Hematopoietic multipotent progenitor cell treated with erythropoietin and hydrocortisone succinate and interleukin-3 and kit ligand, for 15 days (in vitro differentiated cells): ENCODE results near the gene ARL6IP4.

Experiments
- DNase-seq: peaks from one replicate; pipeline ENCODE4 v3.0.0-alpha.2; 2015; ENCODE audit warnings: low spot score

ARL6IP4 gene

DNA sequence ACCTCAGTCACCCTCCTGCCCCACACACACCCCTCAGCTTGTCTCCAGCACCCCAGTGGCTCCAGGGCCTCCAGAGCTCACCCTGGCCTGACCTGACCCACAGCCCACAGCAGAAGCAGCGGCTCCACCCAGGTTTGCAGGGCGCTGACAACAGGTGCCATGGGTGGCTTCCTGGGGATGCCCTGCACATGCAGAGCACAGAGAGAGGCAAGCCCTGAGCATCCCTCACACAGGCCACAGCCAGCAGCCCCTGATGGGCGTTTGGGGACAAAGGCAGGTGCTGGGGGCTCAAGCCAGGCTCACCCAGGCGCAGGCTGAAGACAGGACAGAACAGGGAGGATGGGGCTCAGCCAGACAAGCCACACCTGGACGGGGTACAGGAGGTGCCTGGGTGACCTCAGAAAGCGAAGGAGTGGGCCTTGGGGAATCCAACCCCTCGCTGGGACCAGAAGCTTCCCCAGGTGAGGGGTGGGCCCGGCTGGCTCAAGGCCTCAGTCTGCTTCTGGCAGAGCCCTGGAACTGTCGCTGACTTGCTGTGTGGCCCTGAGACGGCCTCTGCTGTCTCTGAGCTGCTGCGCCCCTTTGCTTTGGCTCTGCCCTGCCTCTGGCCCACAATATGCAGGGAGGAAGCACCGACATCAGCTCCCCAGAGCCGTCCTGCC is 10.6 kb downstream of the ARL6IP4 start:
- DNase-seq, result no peak

DNA sequence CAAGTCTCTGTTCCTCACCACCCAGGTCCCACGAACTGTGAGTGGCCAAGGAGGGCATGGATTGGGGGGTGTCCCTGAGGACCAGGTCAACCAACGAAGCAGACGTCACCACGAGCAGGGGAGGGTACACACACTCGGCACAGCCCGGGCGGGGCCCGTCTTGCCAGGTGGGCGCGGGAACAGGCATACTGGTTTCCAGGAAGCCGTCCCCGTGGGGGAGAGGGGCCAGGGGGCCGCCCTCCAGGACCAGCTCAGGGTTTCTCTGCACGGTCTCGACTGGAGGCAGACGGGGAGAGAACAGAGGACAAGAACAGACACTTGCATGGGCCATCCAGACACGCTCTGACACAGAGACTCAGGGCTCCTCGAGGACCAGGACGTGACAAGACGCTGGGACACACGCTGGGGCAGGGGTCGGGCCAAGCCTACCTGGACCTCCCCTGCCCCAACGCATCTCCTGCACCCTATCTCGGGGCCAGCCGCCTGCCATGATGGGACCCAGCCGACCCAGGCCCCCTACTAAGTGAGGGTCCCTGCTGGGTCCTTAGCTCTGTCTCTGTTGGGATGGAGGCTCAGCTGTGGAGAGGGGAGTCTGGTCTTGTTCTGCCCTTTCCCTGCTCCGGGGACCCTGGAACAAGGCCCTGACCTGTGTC is 11.3 kb downstream of the ARL6IP4 start:
- DNase-seq, result no peak

DNA sequence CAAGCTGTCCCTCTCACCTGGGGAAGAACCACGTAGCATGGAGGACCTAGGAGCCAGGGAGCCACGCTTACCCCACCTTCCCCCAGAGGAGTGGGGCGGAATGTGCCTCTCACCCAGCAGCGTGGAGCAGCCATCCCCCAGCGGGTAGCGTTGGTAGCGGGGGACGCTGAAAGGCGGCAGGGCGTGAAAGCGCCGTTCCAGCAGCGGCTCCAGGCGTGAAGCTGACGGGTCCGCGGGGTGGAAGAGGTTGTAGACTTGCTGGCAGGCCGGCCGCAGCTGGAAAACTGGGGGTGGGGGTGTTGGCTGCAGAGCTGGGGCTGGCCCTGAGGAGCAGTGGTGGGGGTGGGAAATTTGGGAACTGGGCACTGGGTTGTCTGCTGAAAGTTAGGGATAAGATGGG is 11.9 kb downstream of the ARL6IP4 start:
- DNase-seq, result no peak

DNA sequence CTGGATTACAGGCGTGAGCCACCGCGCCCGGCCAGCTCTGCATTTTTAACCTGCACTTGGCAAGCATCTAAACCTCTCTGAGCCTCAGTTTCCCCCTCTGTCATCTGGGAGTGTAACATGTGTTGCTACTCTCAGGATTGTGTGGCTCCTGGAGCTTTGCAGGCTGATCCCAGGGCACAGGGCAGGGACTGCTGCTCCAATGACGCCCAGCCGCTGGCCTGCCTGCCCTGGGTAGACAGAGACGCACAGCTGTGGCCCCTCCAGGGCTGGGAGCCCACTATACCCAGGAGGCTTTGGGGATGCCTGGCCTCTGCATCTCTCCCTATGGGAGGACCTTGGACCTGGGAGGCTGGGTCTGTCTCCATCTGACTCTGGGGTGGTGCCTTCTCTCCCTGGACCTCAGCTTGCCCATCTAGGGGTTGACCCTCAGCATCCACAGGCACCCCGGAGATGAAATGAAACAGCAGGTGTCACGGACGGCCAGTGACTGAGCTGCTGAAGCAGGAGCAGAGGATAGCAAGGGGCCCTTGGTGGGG is 13.7 kb downstream of the ARL6IP4 start:
- DNase-seq, result no peak

DNA sequence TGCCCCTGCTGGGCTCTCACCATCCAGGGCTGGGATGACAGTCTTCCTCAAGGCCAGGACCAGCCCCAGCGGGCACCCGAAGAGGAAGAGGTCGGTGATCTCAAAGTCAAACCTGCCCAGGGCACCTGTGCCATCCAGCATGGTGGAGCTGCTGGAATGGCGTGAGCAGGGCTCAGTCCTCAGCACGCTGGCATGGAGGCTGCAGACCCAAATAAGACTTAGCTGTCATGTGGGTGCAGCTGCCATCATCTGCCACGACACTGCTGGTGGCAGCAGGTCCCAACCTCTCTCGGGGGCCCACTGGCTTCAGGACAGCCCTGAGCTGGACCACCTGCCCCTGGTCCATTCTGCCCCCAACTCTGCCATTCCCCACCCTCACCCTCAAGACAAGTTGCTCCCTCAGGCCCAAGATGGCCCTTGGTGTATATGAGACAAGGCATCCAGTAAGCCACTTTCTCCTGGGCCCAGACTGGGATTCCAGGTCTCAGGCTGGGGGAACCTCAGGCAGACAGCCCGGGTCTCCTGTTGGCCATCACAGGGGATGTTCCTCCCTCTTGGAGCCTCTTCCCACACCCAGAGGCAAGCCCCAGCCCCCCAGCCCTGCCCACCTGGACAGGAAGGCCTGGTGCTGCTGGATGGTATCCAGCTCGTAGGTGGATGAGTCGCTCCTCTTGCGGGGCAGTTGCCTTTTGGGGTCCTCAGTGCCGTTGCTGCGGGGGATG is 14.5 kb downstream of the ARL6IP4 start:
- no peak for DNase-seq

DNA sequence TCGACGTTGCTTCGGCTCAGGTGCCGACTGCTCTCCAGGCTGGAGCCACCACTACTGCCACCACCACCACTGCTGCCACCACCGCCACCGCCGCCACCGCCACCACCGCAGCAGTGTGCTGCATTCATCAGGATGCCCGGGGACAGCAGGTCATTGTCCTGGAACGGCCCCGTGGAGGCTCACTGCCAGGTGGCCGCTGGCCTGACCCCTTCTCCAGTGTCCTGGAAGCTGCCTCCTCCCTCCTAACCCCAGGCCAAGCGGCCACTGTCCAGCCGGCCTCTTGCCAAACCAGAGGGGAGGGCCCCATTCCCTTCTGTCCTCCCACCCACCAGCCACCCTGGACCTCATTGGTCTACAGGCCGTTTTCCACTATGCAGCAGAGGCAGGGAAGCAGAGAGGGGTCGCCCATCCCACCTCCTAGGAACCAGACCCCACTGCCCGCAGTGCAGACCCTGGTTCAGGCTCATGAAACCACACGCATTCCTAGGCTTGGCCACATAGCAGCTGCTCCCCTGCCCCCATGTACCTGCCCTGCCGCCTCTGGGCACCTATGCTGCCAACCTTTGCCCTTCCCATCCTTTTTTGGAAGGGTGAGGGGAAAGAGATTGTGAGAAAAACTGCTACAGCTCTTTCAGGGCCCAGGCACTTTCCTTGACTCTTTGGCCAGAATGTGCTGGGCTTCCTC is 15.2 kb downstream of the ARL6IP4 start:
- no peak for DNase-seq

DNA sequence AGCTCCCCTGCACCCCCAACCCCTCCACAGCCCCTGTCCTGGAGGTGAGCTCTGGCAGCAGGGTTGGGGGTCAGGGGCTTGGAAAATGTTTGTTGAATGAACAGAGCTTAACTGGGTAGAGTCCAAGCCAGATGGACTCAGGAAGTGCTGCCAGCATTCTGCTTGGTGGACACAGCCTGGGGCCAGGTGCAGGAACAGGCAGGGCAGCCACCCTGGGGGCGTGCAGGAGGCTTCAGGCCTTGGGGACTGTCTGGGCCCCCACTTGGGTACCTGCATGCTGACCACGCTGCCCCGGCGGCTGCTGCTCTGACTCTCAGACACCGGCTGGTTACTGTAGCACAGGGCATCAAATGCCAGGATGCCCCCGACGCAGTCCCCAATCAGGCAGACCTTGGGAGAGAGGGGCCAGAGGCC is 15.7 kb downstream of the ARL6IP4 start:
- DNase-seq, result no peak

DNA sequence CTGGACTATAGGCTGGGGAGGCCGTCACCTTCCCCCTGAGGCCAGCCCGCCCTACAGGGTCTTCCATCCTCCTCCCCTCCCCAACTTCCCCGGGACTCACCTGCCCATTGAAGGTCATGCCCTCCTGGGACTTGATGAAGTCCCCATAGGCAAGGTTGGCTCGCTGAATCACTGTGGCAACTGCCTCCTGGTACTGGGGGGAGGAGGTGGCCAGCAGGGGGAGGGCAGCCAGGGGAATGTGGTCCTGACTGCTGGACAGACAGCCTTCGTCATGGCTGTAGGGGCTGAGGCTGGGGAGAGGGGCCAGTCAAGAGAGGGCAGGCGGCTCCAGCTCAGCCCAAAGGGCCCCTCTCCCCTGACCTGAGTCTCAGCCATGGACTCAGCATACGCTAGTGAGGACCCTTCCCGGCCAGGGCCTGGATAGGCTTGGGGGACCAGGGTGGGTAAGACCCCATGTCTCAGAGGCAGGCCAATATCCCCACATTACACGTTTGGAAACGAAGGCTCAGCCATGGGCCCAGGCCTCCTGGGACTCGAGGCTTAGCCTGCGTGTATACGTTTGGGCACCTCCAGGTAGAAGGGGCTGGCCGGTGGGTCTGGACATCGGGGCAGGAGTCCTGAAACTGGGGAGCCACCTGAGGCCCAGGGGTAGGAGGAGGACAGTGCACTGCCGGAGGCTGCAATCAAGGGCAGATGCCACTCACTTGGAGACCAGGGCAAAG is 16.3 kb downstream of the ARL6IP4 start:
- DNase-seq, result no peak

DNA sequence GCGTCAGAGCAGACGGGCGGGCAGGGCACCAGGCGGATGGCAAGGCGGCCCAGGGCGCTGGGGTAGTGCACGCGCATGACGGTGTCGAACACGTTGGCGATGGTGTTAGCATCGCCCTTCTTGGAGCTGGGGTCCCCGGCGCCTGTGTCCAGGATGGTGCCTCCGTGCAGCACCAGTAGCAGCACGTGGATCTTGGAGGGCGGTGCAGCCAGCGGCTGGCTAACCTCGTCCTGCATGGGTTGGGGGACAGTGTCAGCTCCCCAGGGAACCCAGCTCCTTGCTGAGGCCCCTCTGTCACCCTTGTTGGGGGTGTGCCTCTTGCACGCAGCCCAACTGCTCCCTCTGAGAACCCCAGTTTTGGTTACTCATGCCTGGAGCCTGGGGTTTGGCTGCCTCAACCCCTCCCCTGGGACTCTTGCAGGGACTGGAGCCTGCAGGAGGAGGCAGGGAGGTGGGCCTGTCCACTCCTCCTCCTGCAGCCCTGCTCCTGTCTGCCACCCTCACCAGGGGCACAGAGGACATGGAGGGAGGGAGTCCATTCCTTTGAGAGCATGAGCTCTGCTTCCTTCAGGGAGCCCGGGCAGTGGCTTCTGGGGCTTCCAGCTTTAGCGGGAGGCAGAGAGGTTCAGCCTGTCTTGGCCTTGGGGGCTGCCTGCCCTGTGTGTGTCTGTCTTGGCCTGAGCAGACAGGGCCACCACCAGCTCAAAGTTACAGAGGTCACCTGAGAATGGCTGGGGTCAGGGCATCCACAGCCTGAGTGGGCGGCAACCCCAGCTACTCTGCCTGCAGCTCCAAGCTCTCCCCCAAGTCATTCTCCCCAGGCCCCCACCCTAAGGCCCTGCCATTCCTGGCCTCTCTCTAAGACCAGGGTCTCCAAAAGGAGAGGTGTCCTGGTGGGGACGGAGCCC is 17.1 kb downstream of the ARL6IP4 start:
- no peak for DNase-seq

DNA sequence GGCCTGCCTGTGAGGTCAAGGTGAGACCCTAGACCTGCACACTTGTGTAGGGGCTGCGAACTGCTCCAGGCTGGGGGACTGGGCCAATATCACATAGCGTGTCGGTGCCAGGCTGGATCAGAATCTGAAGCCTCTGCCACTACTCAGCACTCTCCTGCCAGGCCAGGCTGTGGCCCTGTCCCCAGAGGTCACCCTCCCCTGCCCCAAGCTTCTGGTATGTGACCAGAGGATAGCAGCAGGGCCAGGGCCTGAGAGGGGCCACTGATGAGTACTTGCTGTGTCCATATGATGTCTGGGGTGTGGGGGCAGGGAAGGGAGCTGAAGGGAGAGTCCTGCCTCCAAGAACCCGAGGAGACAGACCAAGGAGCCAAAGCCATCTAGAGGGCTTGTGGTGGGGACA is 17.8 kb downstream of the ARL6IP4 start:
- no peak for DNase-seq

DNA sequence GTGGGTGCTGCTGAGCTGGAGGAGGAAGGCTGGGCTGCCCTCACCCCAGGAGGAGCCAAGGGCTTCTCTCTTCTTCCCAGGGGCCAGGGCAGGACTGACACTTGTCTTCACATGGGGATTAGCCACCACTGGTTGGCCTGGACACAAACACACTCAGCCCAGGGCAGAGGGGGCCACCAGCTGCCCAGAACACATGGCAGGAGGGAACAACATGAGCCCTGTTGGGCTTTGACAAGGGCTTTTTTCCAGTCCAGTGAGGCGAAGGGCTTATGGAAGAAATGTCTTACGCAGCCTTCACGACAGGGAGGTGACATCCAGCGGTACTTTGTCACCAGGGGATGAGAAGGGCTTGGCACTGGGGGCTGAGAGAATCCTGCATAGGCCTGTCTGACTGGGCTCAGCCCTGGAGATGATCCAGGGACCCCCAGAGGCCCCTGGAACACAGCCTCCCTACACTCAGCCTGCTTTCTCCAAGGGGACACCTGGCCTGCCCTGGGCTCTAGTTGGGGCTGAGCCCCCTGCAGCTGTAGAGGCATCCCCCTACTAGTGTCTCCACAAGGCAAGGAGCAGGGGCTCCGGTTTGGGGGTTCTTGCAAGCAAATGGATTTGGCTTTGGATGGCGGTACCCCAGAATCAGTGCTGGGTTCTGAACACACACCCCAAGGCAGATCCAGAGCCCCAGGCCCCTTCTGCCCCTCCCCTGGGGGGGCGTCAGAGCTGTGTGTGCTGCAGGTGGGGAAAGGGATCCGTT is 18.9 kb downstream of the ARL6IP4 start:
- no peak for DNase-seq

DNA sequence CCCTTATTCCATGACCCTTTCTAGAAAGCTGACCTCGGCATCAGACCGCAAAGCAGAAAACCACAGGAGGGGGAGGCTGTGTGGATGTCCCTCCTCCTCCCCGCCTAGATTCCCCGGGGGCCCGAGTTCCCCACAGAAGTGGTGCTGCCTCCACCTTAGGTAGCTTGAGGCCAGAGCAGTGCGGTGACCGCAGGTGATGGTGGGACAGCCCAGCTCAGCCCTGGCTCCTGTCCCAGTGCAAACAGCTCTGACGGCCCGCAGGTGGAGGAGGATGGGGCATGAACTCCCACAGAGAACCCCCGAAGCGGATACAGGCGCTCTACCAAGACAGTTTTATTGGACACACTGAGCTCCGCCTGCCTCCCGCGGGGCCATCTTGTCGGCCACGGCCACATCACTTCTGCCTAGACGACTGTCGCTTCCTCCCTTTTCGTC is 19.5 kb downstream of the ARL6IP4 start:
- no peak for DNase-seq

DNA sequence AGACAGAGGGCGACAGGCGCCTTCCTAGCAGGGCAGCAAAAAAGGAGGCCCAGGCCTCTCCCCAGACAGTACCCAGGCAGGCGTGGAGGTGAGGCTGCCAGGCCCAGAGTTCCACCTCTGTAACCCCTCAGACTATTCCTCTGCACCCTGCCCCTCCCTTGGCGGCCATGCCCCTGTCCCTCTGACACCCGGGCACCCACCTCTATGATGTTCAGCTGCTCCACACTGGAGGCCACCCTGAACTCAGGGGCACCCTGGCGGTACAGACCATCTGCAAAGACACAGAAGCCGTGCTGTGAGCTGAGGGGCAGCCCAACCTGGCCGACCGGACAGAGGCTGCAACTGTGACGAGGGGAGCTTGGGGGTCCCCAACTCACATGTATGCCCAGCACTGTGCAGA is 20.1 kb downstream of the ARL6IP4 start:
- no peak for DNase-seq

DNA sequence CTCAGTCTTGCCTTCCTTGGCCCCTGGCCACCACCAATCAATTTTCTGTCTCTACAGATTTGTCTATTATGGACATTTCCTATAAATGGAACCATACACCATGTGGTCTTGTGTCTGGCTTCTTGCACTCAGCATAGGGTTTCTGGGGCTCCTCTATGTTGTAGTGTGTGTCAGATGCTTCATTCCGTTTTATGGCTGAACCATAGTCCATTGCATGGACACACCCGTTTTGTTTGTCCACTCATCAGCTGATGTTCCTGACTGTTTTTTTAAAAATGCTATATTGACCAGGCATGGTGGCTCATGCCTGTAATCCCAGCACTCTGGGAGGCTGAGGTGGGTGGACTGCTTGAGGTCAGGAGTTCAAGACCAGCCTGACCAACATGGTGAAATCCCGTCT is 21.0 kb downstream of the ARL6IP4 start:
- no peak for DNase-seq

DNA sequence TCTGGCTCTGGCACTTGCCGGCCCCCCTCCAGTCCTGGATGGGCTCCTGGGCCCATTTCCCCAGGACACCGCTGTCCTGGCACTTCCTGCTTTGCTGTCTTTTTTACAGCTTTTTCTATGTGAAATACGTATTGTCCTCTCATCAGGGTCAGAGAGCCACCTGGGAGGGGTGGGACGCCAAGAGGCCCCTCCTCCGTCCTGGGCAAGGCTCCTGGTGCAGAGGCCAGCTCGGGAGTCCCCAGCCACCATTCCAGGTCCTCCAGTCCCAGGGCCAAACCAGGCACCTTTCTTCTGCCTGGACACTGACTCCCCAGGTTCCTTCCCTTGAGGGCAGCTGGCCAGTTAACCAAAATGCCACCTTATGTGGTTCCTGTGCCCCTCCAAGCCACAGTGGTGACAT is 22.8 kb downstream of the ARL6IP4 start:
- no peak for DNase-seq

DNA sequence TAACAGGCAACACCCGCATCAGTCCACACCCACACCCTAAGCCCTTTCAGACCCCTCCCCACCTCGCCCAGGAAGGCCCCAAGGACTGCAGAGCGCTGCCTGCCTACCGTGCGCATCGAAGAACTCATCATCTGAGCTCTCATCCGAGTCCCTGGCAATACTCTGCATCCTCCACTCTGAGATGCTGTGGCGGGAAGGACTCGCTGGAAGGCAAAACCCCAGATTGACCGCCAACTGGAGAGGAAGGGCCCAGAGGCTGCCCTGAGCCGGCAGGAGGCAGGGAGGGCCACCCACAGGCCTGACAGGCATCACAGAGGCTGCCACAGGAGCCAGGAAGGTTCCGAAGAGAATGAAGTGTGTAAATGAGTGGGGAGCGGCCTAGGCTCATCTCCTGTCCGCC is 23.8 kb downstream of the ARL6IP4 start:
- no peak for DNase-seq

DNA sequence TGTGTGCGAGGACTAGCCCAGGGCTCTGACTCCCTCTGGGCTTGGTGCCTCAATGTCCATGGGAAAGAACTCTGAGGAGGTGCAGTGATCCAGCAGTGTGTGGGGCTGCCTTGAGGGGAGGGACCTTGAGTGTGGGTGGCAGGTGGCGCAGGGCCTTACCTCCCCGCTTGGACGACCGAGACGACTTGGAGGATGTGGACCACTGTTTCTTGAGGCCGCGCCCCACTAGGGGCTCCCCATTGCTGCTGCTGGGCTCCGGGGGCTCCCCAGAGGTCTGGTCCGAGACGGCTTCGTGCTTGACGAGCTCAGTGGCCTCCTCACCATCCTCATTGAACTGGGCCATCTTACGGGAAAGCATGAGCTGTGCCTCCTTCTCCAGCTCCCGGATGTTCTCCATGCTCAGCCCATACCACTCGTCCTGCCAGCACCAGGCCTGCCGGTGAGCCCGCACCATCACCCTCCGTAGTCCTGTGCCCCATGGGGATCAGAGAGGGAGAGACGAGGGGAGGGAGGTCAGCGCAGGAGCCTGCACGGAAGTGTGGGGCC is 24.7 kb downstream of the ARL6IP4 start:
- no peak for DNase-seq

DNA sequence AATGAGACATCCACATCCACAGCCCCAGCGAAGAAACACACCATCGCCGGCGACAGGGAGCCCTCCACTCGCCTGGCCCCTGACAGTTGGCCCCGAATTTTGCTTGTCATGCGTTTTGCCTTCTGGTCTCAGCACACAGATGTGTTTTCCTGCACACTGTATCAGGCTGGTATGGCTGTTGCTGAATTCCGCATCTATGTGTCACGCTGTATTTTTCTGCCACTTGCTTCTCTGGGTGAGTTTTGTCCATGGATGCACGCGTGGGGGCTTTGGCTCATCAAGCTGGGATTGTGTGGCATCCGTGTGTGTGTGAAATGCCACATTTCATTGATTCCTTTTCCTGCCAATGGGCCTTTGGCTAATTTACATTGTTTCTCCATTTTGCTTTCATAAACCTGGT is 26.5 kb downstream of the ARL6IP4 start:
- no peak for DNase-seq

DNA sequence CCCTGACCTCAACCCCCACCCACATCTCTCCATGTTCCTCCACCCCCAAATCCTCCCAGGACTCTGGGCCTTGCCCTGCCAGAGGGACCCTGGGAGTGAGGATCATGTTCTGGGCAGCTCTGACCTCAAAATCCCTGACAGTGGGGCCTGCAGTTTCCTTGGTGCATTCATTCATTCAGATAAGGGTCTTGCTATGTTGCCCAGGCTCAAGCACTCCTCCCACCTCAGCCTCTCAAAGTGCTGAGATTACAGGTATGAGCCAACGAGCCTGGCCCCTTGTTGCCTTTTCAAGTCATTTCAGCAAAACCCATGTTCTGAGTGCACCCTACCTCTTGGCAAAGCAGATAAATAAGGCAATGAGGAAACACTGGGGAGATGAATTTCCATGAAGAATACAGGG is 29.6 kb downstream of the ARL6IP4 start:
- DNase-seq, result no peak

DNA sequence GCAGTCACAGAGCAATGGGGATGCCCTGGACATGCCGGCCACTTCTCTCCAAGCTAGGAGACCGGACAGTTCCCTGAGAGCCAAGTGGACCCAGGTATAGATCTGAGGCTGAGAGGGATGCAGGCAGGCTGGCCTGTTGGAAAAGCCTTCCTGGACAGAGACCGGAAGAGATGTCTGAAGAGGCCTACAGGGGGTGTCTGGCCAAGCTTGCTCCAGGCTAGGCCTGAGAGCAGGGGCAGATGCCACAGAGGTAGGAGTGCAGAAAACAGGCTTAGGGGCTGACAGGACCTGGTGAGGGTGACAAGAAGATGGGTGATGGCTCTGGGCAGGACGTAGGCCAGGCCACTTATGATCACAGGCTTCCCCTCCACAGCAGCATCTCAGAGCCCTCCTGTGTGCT is 30.2 kb downstream of the ARL6IP4 start:
- DNase-seq, result no peak
